GM12878 (cell line): ENCODE data around the gene OR51G2. TPM values are rescaled to one million over a fixed set of nuclear protein-coding genes. Genes with fewer than 3 reads are reported as not detected.

Experiments
- ATAC-seq: fragments of 200-7000 bp; cut with Tn5 transposase; 3 replicates; pipeline ENCODE4 v1.9.1; 2020; ENCODE audit warnings: mild to moderate bottlenecking, moderate library complexity
- BruUV-seq: library from RNA; stranded (reverse); fragments of 400-500 nt; replicated peaks from 2 replicates; lab custom pipeline; 2021; lab: Mats Ljungman, UMichigan
- CTCF ChIA-PET: fragments of 300-600 bp; sonication (Branson Sonifier 250); formaldehyde crosslinking; extraction: SDS; loops from one replicate; lab custom pipeline; 2021; ENCODE audit warnings: inconsistent platforms; lab: Yijun Ruan, JAX
- POLR2A ChIA-PET: fragments of 350-600 bp; formaldehyde crosslinking; extraction: SDS; loops from one replicate; lab custom pipeline; 2021; ENCODE audit warnings: inconsistent platforms; lab: Charles Lee
- RAD21 ChIA-PET: fragments of 300-600 bp; sonication (Branson Sonifier 250); formaldehyde crosslinking; loops from one replicate; lab custom pipeline; 2023; ENCODE audit warnings: antibody characterized with exemption; ENCODE audit not compliant: unreplicated experiment; lab: Charles Lee
- SMC1A ChIA-PET: fragments of 300-600 bp; sonication (Branson Sonifier 250); formaldehyde crosslinking; loops from one replicate; lab custom pipeline; 2023; ENCODE audit not compliant: unreplicated experiment, uncharacterized antibody; lab: Charles Lee
- DNase-seq: peaks from one replicate; pipeline ENCODE4 v3.0.0-alpha.2; 2011; ENCODE audit warnings: low read depth, low spot score
- FAIRE-seq: peaks from 3 replicates; lab custom pipeline; 2011; peaks lifted over from hg19 to GRCh38; lab: Jason Lieb, UNC
- H2AFZ ChIP-seq: 2 replicates; pipeline ENCODE4 v1.6.0; 2011; ENCODE audit warnings: low read depth, low read length, control low read depth; ENCODE audit not compliant: control insufficient read depth
- H3K27ac ChIP-seq: 2 replicates; pipeline ENCODE4 v1.5.1; 2011; ENCODE audit warnings: control low read depth; ENCODE audit not compliant: control insufficient read depth, insufficient read depth
- H3K27me3 ChIP-seq, 2 experiments: replicated peaks in 1 of 2; 2 replicates each; pipeline versions ENCODE4 v1.6.0 to v1.6.1; 2011; ENCODE audit warnings: low read length in 1 of 2; ENCODE audit not compliant: control insufficient read depth in 2 of 2, insufficient read depth in 2 of 2
- H3K36me3 ChIP-seq, 2 experiments: 2 replicates each; pipeline ENCODE4 v1.5.1; 2011; ENCODE audit warnings: low read length in 1 of 2; ENCODE audit not compliant: control insufficient read depth in 2 of 2, insufficient read depth in 2 of 2
- H3K4me1 ChIP-seq: 2 replicates; pipeline ENCODE4 v1.6.1; 2011; ENCODE audit warnings: mild to moderate bottlenecking, low read length, moderate library complexity, mixed read lengths; ENCODE audit not compliant: control insufficient read depth, insufficient read depth
- H3K4me2 ChIP-seq: 2 replicates; pipeline ENCODE4 v1.6.0; 2011; ENCODE audit warnings: control low read depth; ENCODE audit not compliant: control insufficient read depth, insufficient read depth
- H3K4me3 ChIP-seq: fragments of 200-600 bp; sonication (generic); 2 replicates; pipeline ENCODE4 v1.5.1; 2016
- H3K79me2 ChIP-seq: 2 replicates; pipeline ENCODE4 v1.6.0; 2011; ENCODE audit warnings: low read length; ENCODE audit not compliant: control insufficient read depth, insufficient read depth
- H3K9ac ChIP-seq: 2 replicates; pipeline ENCODE4 v1.8.0; 2011; ENCODE audit warnings: low read length, control low read depth, mixed read lengths; ENCODE audit not compliant: control insufficient read depth, insufficient read depth
- H3K9me3 ChIP-seq: replicated peaks from 3 replicates; pipeline ENCODE4 v1.5.1; 2011; ENCODE audit warnings: mild to moderate bottlenecking, low read length; ENCODE audit not compliant: control insufficient read depth, insufficient read depth
- H4K20me1 ChIP-seq: 2 replicates; pipeline ENCODE4 v1.6.0; 2011; ENCODE audit not compliant: control insufficient read depth, insufficient read depth
- CBFB ChIP-seq: IDR thresholded peaks from 2 replicates; pipeline ENCODE4 v1.6.1; 2016; ENCODE audit warnings: antibody characterized with exemption, low read depth
- HDAC2 ChIP-seq: fragments of 200-600 bp; sonication (generic); IDR thresholded peaks from 2 replicates; pipeline ENCODE4 v1.6.1; 2017
- MYC ChIP-seq: IDR thresholded peaks from 2 replicates; pipeline ENCODE4 v1.6.1; 2011; ENCODE audit warnings: mild to moderate bottlenecking, low read length, moderate library complexity, inconsistent platforms; ENCODE audit not compliant: insufficient read depth, insufficient replicate concordance, insufficient read length, severe bottlenecking
- NBN ChIP-seq: fragments of 450-650 bp; IDR thresholded peaks from 2 replicates; pipeline ENCODE4 v1.6.1; 2016
- NR2C1 ChIP-seq: fragments of 450-650 bp; IDR thresholded peaks from 2 replicates; pipeline ENCODE4 v1.6.1; 2017; ENCODE audit warnings: antibody characterized with exemption, mild to moderate bottlenecking, moderate library complexity
- POLR2AphosphoS2 ChIP-seq: IDR thresholded peaks from 2 replicates; pipeline ENCODE4 v1.6.1; 2011; ENCODE audit warnings: low read depth, mild to moderate bottlenecking, low read length, improper control_type of control experiment, moderate library complexity
- POU2F2 ChIP-seq: IDR thresholded peaks from 3 replicates; pipeline ENCODE4 v1.6.1; 2011; ENCODE audit warnings: low read depth, mild to moderate bottlenecking, low read length, borderline replicate concordance
- SREBF1 ChIP-seq: IDR thresholded peaks from 2 replicates; pipeline ENCODE4 v1.6.1; 2012; ENCODE audit warnings: mild to moderate bottlenecking, low read length
- ZNF217 ChIP-seq: fragments of 450-650 bp; IDR thresholded peaks from 2 replicates; pipeline ENCODE4 v1.6.1; 2017; ENCODE audit warnings: antibody characterized with exemption, mild to moderate bottlenecking
- ZSCAN29 ChIP-seq: fragments of 450-650 bp; IDR thresholded peaks from 2 replicates; pipeline ENCODE4 v1.6.1; 2017; ENCODE audit warnings: mild to moderate bottlenecking, moderate library complexity
- WGBS: methylation state at CpG from one replicate; pipeline ENCODE4 v1.1.6; 2016; ENCODE audit warnings: low lambda C conversion rate; ENCODE audit not compliant: insufficient replicate concordance, insufficient coverage; ENCODE audit errors: missing lambda C conversion rate; 5-methylcytosine and 5-hydroxymethylcytosine counted together
- in situ Hi-C: fragments of 300-500 bp; cut with MboI; formaldehyde crosslinking; loops from 9 replicates; pipeline ENCODE4 v1.14.3; 2018; ENCODE audit warnings: mixed read lengths
- intact Hi-C: fragments of 100-400 bp; cut with micrococcal nuclease; formaldehyde crosslinking; loops from one replicate; pipeline ENCODE4 v1.14.2; 2022; ENCODE audit not compliant: unreplicated experiment
- polyA plus RNA-seq, 11 experiments: library from polyadenylated mRNA; depleted of rRNA in 4 of 11; unstranded in 6 of 11; stranded (reverse) in 5 of 11; fragments of >200 nt; fragmentation: Nextera tagmentation in 4 of 11; fragmentation: Illumina TruSeq in 1 of 11; extraction: Ambion mirVana in 4 of 11; extraction: Trizol in 1 of 11; gene quantifications; 1 replicate in 1 of 11; 2 replicates in 10 of 11; pipeline versions ENCODE4 v1.2.1 to v1.2.3, GENCODE V29; 2011 to 2016; ENCODE audit warnings: inconsistent platforms in 2 of 11, missing spikeins in 2 of 11, low read depth in 1 of 11
- total RNA-seq, 4 experiments: library from RNA; depleted of rRNA in 3 of 4; stranded (reverse); fragments of >200 nt in 3 of 4; fragmentation: Illumina TruSeq in 1 of 4; extraction: Trizol in 1 of 4; gene quantifications; 2 replicates each; pipeline versions ENCODE4 v1.2.1 to v1.2.3, GENCODE V29; 2013 to 2021
- TF ChIP-seq, protein P1 (sequence below): IDR thresholded peaks from 2 replicates; pipeline ENCODE4 v1.6.1; 2011; ENCODE audit warnings: borderline replicate concordance, low read depth, mild to moderate bottlenecking, moderate library complexity, low read length; ENCODE audit not compliant: insufficient read depth, poor library complexity, severe bottlenecking
- TF ChIP-seq, protein P2 (sequence below): fragments of 450-650 bp; IDR thresholded peaks from 2 replicates; pipeline ENCODE4 v1.6.1; 2017; ENCODE audit warnings: mild to moderate bottlenecking, low read depth, inconsistent platforms; ENCODE audit not compliant: poor library complexity, severe bottlenecking

The OR51G2 gene
- total and polyA plus RNA-seq, 10 of the 15 experiments (the other 5 are each of a cell fraction or from before 2014, with no cell fraction given), result not detected

DNA sequence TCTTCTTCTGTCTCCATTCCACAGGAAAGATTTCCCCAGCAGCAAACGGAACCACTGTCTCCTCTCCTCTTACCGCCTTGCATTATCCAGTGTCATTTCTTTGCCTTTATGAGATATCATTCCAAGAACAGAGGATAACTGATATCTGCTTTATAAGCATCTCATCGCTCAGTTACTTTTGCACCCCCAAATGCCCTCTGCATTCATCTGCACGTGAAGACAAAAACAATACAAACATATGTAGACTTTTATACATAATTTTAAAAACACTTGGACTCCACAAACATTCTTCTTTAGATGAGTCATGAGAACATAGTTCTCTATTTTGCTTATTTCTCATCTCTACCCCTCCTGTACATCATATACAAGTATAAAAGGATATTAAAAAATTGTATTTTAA, 38.0 kb downstream of the OR51G2 start:
- in situ Hi-C loops (no loop called here), intact Hi-C loops (no loop called here)
- Histone ChIP-seq H3K36me3 (no peaks in the 10 kb centered on the region), H3K4me3 (no peak overlapping the region), H3K27ac (no peak overlapping the region), H3K27me3 (no peaks in the 10 kb centered on the region), H2AFZ (no peak overlapping the region), H3K4me1 (no peaks in the 10 kb centered on the region), H3K9me3 (no peaks in the 10 kb centered on the region), H3K9ac (no peak overlapping the region), H3K79me2 (no peaks in the 10 kb centered on the region), H4K20me1 (no peaks in the 10 kb centered on the region), H3K4me2 (no peak overlapping the region)
- RAD21 ChIA-PET, result no interaction called here
- CTCF ChIA-PET, result no interaction called here
- no TSS peak for BruUV-seq
- DNase-seq (no peak), ATAC-seq (no peak), FAIRE-seq (no peak)
- WGBS, result 33% methylated on average over 4 of the region's 4 CpGs
- no peak for TF ChIP-seq HDAC2
- no peak for TF ChIP-seq CBFB
- TF ChIP-seq NR2C1, result no peak
- TF ChIP-seq, protein P1, sequence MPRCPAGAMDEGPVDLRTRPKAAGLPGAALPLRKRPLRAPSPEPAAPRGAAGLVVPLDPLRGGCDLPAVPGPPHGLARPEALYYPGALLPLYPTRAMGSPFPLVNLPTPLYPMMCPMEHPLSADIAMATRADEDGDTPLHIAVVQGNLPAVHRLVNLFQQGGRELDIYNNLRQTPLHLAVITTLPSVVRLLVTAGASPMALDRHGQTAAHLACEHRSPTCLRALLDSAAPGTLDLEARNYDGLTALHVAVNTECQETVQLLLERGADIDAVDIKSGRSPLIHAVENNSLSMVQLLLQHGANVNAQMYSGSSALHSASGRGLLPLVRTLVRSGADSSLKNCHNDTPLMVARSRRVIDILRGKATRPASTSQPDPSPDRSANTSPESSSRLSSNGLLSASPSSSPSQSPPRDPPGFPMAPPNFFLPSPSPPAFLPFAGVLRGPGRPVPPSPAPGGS, result no peak
- SMC1A ChIA-PET, result no interaction called here
- POLR2A ChIA-PET, result no interaction called here

DNA sequence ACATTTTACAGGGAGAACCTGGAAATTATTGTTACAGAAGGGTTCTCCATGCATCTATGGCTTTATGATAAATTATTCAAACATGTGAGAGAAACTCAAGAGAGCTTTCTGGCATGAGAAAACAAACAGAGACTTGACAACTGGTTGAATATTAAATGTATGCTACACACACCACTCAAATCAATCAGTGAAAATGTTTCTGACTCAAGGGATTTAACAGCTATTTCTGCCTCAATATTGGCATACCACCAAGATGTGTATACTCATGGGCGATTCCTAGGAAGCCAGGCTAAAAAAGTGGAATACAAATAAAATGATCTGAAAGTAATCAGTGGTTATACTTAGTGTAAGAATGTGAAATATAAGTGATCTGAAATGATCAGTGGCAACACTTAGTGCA, 53.3 kb downstream of the OR51G2 start:
- Histone ChIP-seq H4K20me1 (no peaks in the 10 kb centered on the region), H3K4me3 (no peak overlapping the region), H3K36me3 (no peaks in the 10 kb centered on the region), H2AFZ (no peak overlapping the region), H3K4me2 (no peak overlapping the region), H3K27ac (no peak overlapping the region), H3K79me2 (no peaks in the 10 kb centered on the region), H3K9me3 (no peaks in the 10 kb centered on the region; the same call in 2 of the 3 replicates), H3K4me1 (no peaks in the 10 kb centered on the region), H3K27me3 (no peaks in the 10 kb centered on the region), H3K9ac (no peak overlapping the region)
- ChIA-PET RAD21 (no interaction called here), SMC1A (interaction anchor here (0.9 kb wide), 1 partner anchor 9 kb away, joined by 3 read pairs; no protein-coding TSS in a partner anchor), POLR2A (no interaction called here), CTCF (no interaction called here)
- ATAC-seq (no peak), DNase-seq (no peak), FAIRE-seq (no peak)
- intact Hi-C loops, result no loop called here
- TF ChIP-seq MYC (no peak), POLR2AphosphoS2 (no peak), SREBF1 (no peak), ZSCAN29 (no peak), POU2F2 (no peak), CBFB (no peak), ZNF217 (no peak), NBN (no peak)
- TF ChIP-seq, protein P2, sequence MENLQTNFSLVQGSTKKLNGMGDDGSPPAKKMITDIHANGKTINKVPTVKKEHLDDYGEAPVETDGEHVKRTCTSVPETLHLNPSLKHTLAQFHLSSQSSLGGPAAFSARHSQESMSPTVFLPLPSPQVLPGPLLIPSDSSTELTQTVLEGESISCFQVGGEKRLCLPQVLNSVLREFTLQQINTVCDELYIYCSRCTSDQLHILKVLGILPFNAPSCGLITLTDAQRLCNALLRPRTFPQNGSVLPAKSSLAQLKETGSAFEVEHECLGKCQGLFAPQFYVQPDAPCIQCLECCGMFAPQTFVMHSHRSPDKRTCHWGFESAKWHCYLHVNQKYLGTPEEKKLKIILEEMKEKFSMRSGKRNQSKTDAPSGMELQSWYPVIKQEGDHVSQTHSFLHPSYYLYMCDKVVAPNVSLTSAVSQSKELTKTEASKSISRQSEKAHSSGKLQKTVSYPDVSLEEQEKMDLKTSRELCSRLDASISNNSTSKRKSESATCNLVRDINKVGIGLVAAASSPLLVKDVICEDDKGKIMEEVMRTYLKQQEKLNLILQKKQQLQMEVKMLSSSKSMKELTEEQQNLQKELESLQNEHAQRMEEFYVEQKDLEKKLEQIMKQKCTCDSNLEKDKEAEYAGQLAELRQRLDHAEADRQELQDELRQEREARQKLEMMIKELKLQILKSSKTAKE, result no peak
- 0% methylated on average over 1 of the region's 1 CpG for WGBS
- in situ Hi-C loops, result no loop called here
- no TSS peak for BruUV-seq
